ENCODE results near the gene LRRC8A.

The LRRC8A gene

GRCh38 chr9:128921881-128922763 lies 40.2 kb downstream of the LRRC8A start:
- Histone ChIP-seq H3K9ac (ENCODE audit: low read depth, low read length, poor library complexity, severe bottlenecking) (no peak overlapping the region), H3K4me3 (ENCODE audit: low read length, poor library complexity, severe bottlenecking) (no peak overlapping the region), H3K4me2 (ENCODE audit: low read depth, low read length, poor library complexity, severe bottlenecking) (no peak overlapping the region), H3K36me3 (ENCODE audit: insufficient read depth, low read length) (peaks cover 11% of the 10 kb centered on the region; the same call in 1 of the 2 replicates), H4K20me1 (ENCODE audit: insufficient read depth, low read length, poor library complexity, severe bottlenecking) (no peaks in the 10 kb centered on the region), H3K79me2 (ENCODE audit: insufficient read depth, low read length) (no peaks in the 10 kb centered on the region), H3K27me3 (ENCODE audit: insufficient read depth, low read length, poor library complexity, severe bottlenecking) (no peaks in the 10 kb centered on the region), H3K9me2 (replicated peaks; ENCODE audit: low read depth, low read length) (no peaks in the 10 kb centered on the region), H3F3A (ENCODE audit: low read depth) (no peaks in the 10 kb centered on the region), H2AFZ (ENCODE audit: low read length) (no peak overlapping the region), H3K9me3 (ENCODE audit: insufficient read depth, low read depth, low read length) (no peaks in the 10 kb centered on the region), H3K4me1 (ENCODE audit: insufficient read depth, low read length, poor library complexity, severe bottlenecking) (no peaks in the 10 kb centered on the region)
- TF ChIP-seq CTCF (conservative IDR thresholded peaks at IDR 0.05; ENCODE audit: low read length) (no peak), EZH2phosphoT487 (IDR thresholded peaks at IDR 0.05; ENCODE audit: borderline replicate concordance) (no peak)

GRCh38 chr9:128923493-128923883 lies 41.6 kb downstream of the LRRC8A start:
- no peaks in the 10 kb centered on the region for H3K9me3 ChIP-seq (ENCODE audit: insufficient read depth, low read depth, low read length)
- no peaks in the 10 kb centered on the region for H3F3A ChIP-seq (ENCODE audit: low read depth)
- no peak overlapping the region for H3K4me2 ChIP-seq (ENCODE audit: low read depth, low read length, poor library complexity, severe bottlenecking)
- H3K9ac ChIP-seq (ENCODE audit: low read depth, low read length, poor library complexity, severe bottlenecking), result no peak overlapping the region
- H3K4me3 ChIP-seq (ENCODE audit: low read length, poor library complexity, severe bottlenecking), result no peak overlapping the region
- no peaks in the 10 kb centered on the region for H3K36me3 ChIP-seq (ENCODE audit: insufficient read depth, low read length)
- H3K9me2 ChIP-seq (replicated peaks; ENCODE audit: low read depth, low read length), result no peaks in the 10 kb centered on the region
- TF ChIP-seq EZH2phosphoT487 (IDR thresholded peaks at IDR 0.05; ENCODE audit: borderline replicate concordance), result no peak
- TF ChIP-seq CTCF (conservative IDR thresholded peaks at IDR 0.05; ENCODE audit: low read length), result no peak
- no peaks in the 10 kb centered on the region for H4K20me1 ChIP-seq (ENCODE audit: insufficient read depth, low read length, poor library complexity, severe bottlenecking)
- no peak overlapping the region for H2AFZ ChIP-seq (ENCODE audit: low read length)
- no peaks in the 10 kb centered on the region for H3K4me1 ChIP-seq (ENCODE audit: insufficient read depth, low read length, poor library complexity, severe bottlenecking)
- H3K27me3 ChIP-seq (ENCODE audit: insufficient read depth, low read length, poor library complexity, severe bottlenecking), result no peaks in the 10 kb centered on the region
- H3K79me2 ChIP-seq (ENCODE audit: insufficient read depth, low read length), result no peaks in the 10 kb centered on the region

GRCh38 chr9:128927731-128928411 lies 45.9 kb downstream of the LRRC8A start:
- Histone ChIP-seq H3K4me3 (ENCODE audit: low read length, poor library complexity, severe bottlenecking) (no peak overlapping the region), H4K20me1 (ENCODE audit: insufficient read depth, low read length, poor library complexity, severe bottlenecking) (no peaks in the 10 kb centered on the region)

More at GRCh38 chr9:128927731-128928411, 45.9 kb downstream of the LRRC8A start:
- peak; percentile 68 for TF ChIP-seq CTCF (conservative IDR thresholded peaks at IDR 0.05; ENCODE audit: low read length)
- no peak for TF ChIP-seq EZH2phosphoT487 (IDR thresholded peaks at IDR 0.05; ENCODE audit: borderline replicate concordance)
- Histone ChIP-seq H3K79me2 (ENCODE audit: insufficient read depth, low read length) (no peaks in the 10 kb centered on the region), H3K9me3 (ENCODE audit: insufficient read depth, low read depth, low read length) (no peaks in the 10 kb centered on the region), H3K4me1 (ENCODE audit: insufficient read depth, low read length, poor library complexity, severe bottlenecking) (no peaks in the 10 kb centered on the region), H3K9me2 (replicated peaks; ENCODE audit: low read depth, low read length) (no peaks in the 10 kb centered on the region), H3F3A (ENCODE audit: low read depth) (no peaks in the 10 kb centered on the region), H3K27me3 (ENCODE audit: insufficient read depth, low read length, poor library complexity, severe bottlenecking) (no peaks in the 10 kb centered on the region), H3K4me2 (ENCODE audit: low read depth, low read length, poor library complexity, severe bottlenecking) (no peak overlapping the region), H3K36me3 (ENCODE audit: insufficient read depth, low read length) (no peaks in the 10 kb centered on the region), H2AFZ (ENCODE audit: low read length) (no peak overlapping the region), H3K9ac (ENCODE audit: low read depth, low read length, poor library complexity, severe bottlenecking) (no peak overlapping the region)
